ENCODE data around the gene SCCPDH.

Gene SCCPDH

GRCh38 chr1:246750752-246751151 lies 26.5 kb downstream of the SCCPDH start:
- Histone ChIP-seq H3K27ac (ENCODE audit: low read depth, low read length) (no peak overlapping the region), H3K9me3 (ENCODE audit: control insufficient read depth, insufficient read depth, low read depth, low read length) (no peaks in the 10 kb centered on the region), H3K9ac (ENCODE audit: low read length) (no peak overlapping the region), H3K36me3 (ENCODE audit: control insufficient read depth, insufficient read depth, low read length) (no peaks in the 10 kb centered on the region), H3K27me3 (ENCODE audit: control insufficient read depth, insufficient read depth, low read length) (no peaks in the 10 kb centered on the region), H3K4me1 (ENCODE audit: control insufficient read depth, insufficient read depth, low read length) (no peaks in the 10 kb centered on the region; the same call in 1 of the 2 replicates), H3K4me3 (ENCODE audit: low read depth, low read length) (no peak overlapping the region)

- H3K27me3 ChIP-seq (ENCODE audit: control insufficient read depth, insufficient read depth, low read length) = no peaks in the 10 kb centered on the region
- H3K9me3 ChIP-seq (ENCODE audit: control insufficient read depth, insufficient read depth, low read depth, low read length) = no peaks in the 10 kb centered on the region
- H3K36me3 ChIP-seq (ENCODE audit: control insufficient read depth, insufficient read depth, low read length) = no peaks in the 10 kb centered on the region
- H3K27ac ChIP-seq (ENCODE audit: low read depth, low read length) = no peak overlapping the region
- H3K4me3 ChIP-seq (ENCODE audit: low read depth, low read length) = no peak overlapping the region
- H3K4me1 ChIP-seq (ENCODE audit: control insufficient read depth, insufficient read depth, low read length) = no peaks in the 10 kb centered on the region; the same call in 1 of the 2 replicates
- no peak overlapping the region for H3K9ac ChIP-seq (ENCODE audit: low read length)
Observed at GRCh38 chr1:246753670-246754535, 29.7 kb downstream of the SCCPDH start.

- Histone ChIP-seq H3K9ac (ENCODE audit: low read length) (no peak overlapping the region), H3K4me1 (ENCODE audit: control insufficient read depth, insufficient read depth, low read length) (no peaks in the 10 kb centered on the region), H3K9me3 (ENCODE audit: control insufficient read depth, insufficient read depth, low read depth, low read length) (no peaks in the 10 kb centered on the region), H3K27ac (ENCODE audit: low read depth, low read length) (no peak overlapping the region), H3K4me3 (ENCODE audit: low read depth, low read length) (no peak overlapping the region), H3K27me3 (ENCODE audit: control insufficient read depth, insufficient read depth, low read length) (no peaks in the 10 kb centered on the region), H3K36me3 (ENCODE audit: control insufficient read depth, insufficient read depth, low read length) (0 out of 2 replicates have a peak, but pooled peaks cover 3% of the 10 kb centered on the region)
Observed at GRCh38 chr1:246755419-246755818, 31.2 kb downstream of the SCCPDH start.

DNA sequence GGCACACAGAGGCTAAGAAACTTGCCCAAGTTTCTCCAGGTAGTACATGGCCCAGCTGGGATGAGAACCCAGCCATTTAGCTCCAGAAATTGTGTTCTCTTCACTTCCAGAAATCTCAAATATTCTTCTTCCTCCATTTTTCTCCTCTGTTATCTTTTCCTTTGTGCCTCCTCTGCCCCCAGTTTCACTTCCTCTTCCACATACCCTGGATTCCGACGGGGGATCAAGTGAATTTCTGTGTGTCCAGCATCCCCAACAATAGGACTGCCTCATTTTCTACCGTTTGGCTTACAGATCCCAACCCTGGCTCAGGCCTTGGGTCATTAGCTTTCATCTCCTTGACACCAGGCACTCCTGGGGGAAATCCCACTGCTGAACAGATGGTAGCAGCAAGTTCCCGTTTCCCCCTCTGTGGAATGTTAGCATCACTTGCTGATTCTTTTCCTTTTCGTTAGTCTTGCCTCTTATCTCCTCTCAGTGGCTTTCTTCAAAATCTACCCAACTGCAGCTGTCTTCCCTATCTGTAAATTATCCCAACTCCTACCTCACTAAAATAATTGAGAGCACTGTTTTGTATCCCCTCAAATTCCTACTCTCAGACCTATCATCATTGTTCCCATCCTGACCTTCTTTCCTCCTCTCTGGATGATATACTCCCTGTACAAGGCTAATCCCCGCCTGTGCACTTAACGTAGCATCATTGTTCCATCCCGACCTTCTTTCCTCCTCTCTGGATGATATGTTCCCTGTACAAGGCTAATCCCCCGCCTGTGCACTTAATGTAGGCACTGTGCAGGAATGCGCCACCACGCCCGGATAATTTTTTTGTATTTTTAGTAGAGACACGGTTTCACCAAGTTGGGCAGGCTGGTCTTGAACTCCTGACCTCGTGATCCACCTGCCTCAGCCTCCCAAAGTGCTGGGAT lies 36.5 kb downstream of the SCCPDH start:
- H3K4me3 ChIP-seq (ENCODE audit: low read depth, low read length) = no peak overlapping the region
- no peaks in the 10 kb centered on the region for H3K27me3 ChIP-seq (ENCODE audit: control insufficient read depth, insufficient read depth, low read length)
- H3K4me1 ChIP-seq (ENCODE audit: control insufficient read depth, insufficient read depth, low read length) = no peaks in the 10 kb centered on the region
- no peaks in the 10 kb centered on the region for H3K9me3 ChIP-seq (ENCODE audit: control insufficient read depth, insufficient read depth, low read depth, low read length)
- H3K36me3 ChIP-seq (ENCODE audit: control insufficient read depth, insufficient read depth, low read length) = peaks cover 11% of the 10 kb centered on the region
- H3K27ac ChIP-seq (ENCODE audit: low read depth, low read length) = no peak overlapping the region
- no peak overlapping the region for H3K9ac ChIP-seq (ENCODE audit: low read length)

DNA sequence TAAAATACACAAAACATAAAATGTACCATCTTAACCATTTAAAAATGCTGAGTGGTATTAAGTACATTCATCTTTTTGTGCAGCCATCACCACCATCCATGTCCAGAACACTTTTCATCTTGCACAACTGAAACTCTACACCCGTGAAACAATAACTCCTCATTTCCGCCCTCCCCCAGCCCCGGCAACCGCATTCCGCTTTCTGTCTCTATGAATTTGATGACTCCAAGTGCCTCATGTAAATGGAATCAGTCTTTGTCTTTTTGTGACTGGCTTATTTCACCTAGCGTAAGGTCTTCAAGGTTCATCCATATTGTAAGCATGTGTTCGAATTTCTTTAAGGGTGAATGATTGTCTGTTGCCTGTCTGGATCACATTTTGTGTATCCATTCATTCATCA lies 37.2 kb downstream of the SCCPDH start:
- Histone ChIP-seq H3K4me3 (ENCODE audit: low read depth, low read length) (no peak overlapping the region), H3K36me3 (ENCODE audit: control insufficient read depth, insufficient read depth, low read length) (peaks cover 11% of the 10 kb centered on the region), H3K27ac (ENCODE audit: low read depth, low read length) (no peak overlapping the region), H3K27me3 (ENCODE audit: control insufficient read depth, insufficient read depth, low read length) (no peaks in the 10 kb centered on the region), H3K9me3 (ENCODE audit: control insufficient read depth, insufficient read depth, low read depth, low read length) (no peaks in the 10 kb centered on the region), H3K4me1 (ENCODE audit: control insufficient read depth, insufficient read depth, low read length) (no peaks in the 10 kb centered on the region), H3K9ac (ENCODE audit: low read length) (no peak overlapping the region)

GRCh38 chr1:246765521-246765920 lies 41.3 kb downstream of the SCCPDH start:
- Histone ChIP-seq H3K9ac (ENCODE audit: low read length) (no peak overlapping the region), H3K36me3 (ENCODE audit: control insufficient read depth, insufficient read depth, low read length) (peaks cover 8% of the 10 kb centered on the region), H3K27ac (ENCODE audit: low read depth, low read length) (no peak overlapping the region), H3K27me3 (ENCODE audit: control insufficient read depth, insufficient read depth, low read length) (no peaks in the 10 kb centered on the region), H3K4me3 (ENCODE audit: low read depth, low read length) (no peak overlapping the region), H3K9me3 (ENCODE audit: control insufficient read depth, insufficient read depth, low read depth, low read length) (no peaks in the 10 kb centered on the region), H3K4me1 (ENCODE audit: control insufficient read depth, insufficient read depth, low read length) (peaks cover 19% of the 10 kb centered on the region)

- no peak overlapping the region for H3K4me3 ChIP-seq (ENCODE audit: low read depth, low read length)
- H3K36me3 ChIP-seq (ENCODE audit: control insufficient read depth, insufficient read depth, low read length) = no peaks in the 10 kb centered on the region; the same call in 1 of the 2 replicates
- H3K27me3 ChIP-seq (ENCODE audit: control insufficient read depth, insufficient read depth, low read length) = no peaks in the 10 kb centered on the region
- no peak overlapping the region for H3K9ac ChIP-seq (ENCODE audit: low read length)
- H3K27ac ChIP-seq (ENCODE audit: low read depth, low read length) = no peak overlapping the region
- H3K4me1 ChIP-seq (ENCODE audit: control insufficient read depth, insufficient read depth, low read length) = peaks cover 19% of the 10 kb centered on the region
- H3K9me3 ChIP-seq (ENCODE audit: control insufficient read depth, insufficient read depth, low read depth, low read length) = no peaks in the 10 kb centered on the region
Observed at GRCh38 chr1:246768403-246769020, 44.3 kb downstream of the SCCPDH start.

DNA sequence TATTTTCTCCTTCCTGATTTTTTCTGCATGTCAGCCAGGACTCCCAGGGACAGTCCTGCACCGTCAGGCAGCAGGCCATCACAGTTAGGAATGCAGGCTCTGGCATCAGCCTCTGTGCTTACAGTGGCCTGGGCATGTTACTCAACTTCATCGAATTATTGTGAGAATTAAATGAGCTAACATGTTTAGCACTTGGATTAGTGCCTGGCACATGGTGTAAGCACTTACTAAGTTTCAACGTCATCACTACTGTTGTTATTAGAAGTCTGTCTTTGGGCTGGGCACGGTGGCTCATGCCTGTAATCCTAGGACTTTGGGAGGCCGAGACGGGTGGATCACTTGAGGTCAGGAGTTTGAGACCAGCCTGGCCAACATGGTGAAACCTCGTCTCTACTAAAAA lies 45.1 kb downstream of the SCCPDH start:
- H3K9me3 ChIP-seq (ENCODE audit: control insufficient read depth, insufficient read depth, low read depth, low read length) = no peaks in the 10 kb centered on the region
- no peak overlapping the region for H3K27ac ChIP-seq (ENCODE audit: low read depth, low read length)

GRCh38 chr1:246771366-246771765 lies 47.2 kb downstream of the SCCPDH start:
- Histone ChIP-seq H3K36me3 (ENCODE audit: control insufficient read depth, insufficient read depth, low read length) (peaks cover 4% of the 10 kb centered on the region; the same call in 1 of the 2 replicates), H3K9ac (ENCODE audit: low read length) (no peak overlapping the region), H3K27ac (ENCODE audit: low read depth, low read length) (no peak overlapping the region), H3K27me3 (ENCODE audit: control insufficient read depth, insufficient read depth, low read length) (no peaks in the 10 kb centered on the region), H3K9me3 (ENCODE audit: control insufficient read depth, insufficient read depth, low read depth, low read length) (no peaks in the 10 kb centered on the region), H3K4me1 (ENCODE audit: control insufficient read depth, insufficient read depth, low read length) (peaks cover 19% of the 10 kb centered on the region), H3K4me3 (ENCODE audit: low read depth, low read length) (no peak overlapping the region)

More for the DNA sequence above, 45.1 kb downstream of the SCCPDH start:
- Histone ChIP-seq H3K4me3 (ENCODE audit: low read depth, low read length) (no peak overlapping the region), H3K36me3 (ENCODE audit: control insufficient read depth, insufficient read depth, low read length) (no peaks in the 10 kb centered on the region; the same call in 1 of the 2 replicates), H3K9ac (ENCODE audit: low read length) (no peak overlapping the region), H3K4me1 (ENCODE audit: control insufficient read depth, insufficient read depth, low read length) (peaks cover 19% of the 10 kb centered on the region), H3K27me3 (ENCODE audit: control insufficient read depth, insufficient read depth, low read length) (no peaks in the 10 kb centered on the region)

DNA sequence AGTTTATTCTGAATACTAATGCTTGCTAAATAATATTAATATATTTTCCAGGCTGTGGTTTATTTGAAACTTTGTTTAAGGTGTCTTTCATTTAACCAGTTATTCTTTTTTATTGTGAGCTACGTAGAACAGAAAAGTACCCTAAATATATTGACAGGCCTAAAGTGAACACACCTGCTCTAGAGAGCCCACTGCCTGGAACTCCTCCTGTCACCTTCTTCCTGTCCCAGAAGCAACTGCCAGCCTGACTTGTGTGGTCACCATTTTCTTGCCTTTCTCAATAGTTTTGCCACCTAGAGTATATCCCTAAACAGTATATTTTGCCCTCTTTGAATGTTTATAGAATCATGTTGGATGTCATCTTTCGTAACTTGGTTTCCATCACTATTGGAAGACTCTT lies 48.5 kb downstream of the SCCPDH start:
- peaks cover 16% of the 10 kb centered on the region for H3K4me1 ChIP-seq (ENCODE audit: control insufficient read depth, insufficient read depth, low read length)
- 0 out of 2 replicates have a peak, but pooled peaks cover 4% of the 10 kb centered on the region for H3K36me3 ChIP-seq (ENCODE audit: control insufficient read depth, insufficient read depth, low read length)
- H3K27ac ChIP-seq (ENCODE audit: low read depth, low read length) = no peak overlapping the region
- no peaks in the 10 kb centered on the region for H3K27me3 ChIP-seq (ENCODE audit: control insufficient read depth, insufficient read depth, low read length)
- no peak overlapping the region for H3K9ac ChIP-seq (ENCODE audit: low read length)
- no peak overlapping the region for H3K4me3 ChIP-seq (ENCODE audit: low read depth, low read length)
- no peaks in the 10 kb centered on the region for H3K9me3 ChIP-seq (ENCODE audit: control insufficient read depth, insufficient read depth, low read depth, low read length)

All from HUES6 (cell line).